GM21447 (cell line): ENCODE results near the gene PIK3C3.
"Not testable (repeated sequence)": the region's sequence is repeated elsewhere in the genome, so short reads cannot be mapped to it uniquely, and the experiment has no call there.

ENCODE experiments used
- ATAC-seq: cut with Tn5 transposase; IDR thresholded peaks from one replicate; pipeline ENCODE4 v1.9.1; 2021; ENCODE audit not compliant: unreplicated experiment

Gene PIK3C3

GRCh38 chr18:42068030-42068429 lies 113.0 kb downstream of the PIK3C3 start:
- no peak for ATAC-seq

GRCh38 chr18:42069036-42069435 lies 114.0 kb downstream of the PIK3C3 start:
- ATAC-seq = no peak

- no peak for ATAC-seq
These were observed 117.4 kb downstream of the PIK3C3 start for GRCh38 chr18:42072407-42072806.

- ATAC-seq = no peak
These were observed 119.7 kb downstream of the PIK3C3 start for GRCh38 chr18:42074704-42075103.

- no peak for ATAC-seq
These were observed 123.7 kb downstream of the PIK3C3 start for GRCh38 chr18:42078711-42079110.

GRCh38 chr18:42080340-42080739 lies 125.3 kb downstream of the PIK3C3 start:
- ATAC-seq = no peak

- ATAC-seq = no peak
These were observed 127.6 kb downstream of the PIK3C3 start for GRCh38 chr18:42082415-42083234.

- no peak for ATAC-seq
These were observed 131.3 kb downstream of the PIK3C3 start for GRCh38 chr18:42086288-42086687.

GRCh38 chr18:42087235-42087634 lies 132.2 kb downstream of the PIK3C3 start:
- ATAC-seq = no peak

GRCh38 chr18:42087876-42088275 lies 132.8 kb downstream of the PIK3C3 start:
- no peak for ATAC-seq

- ATAC-seq = no peak
These were observed 137.8 kb downstream of the PIK3C3 start for GRCh38 chr18:42092848-42093247.

- no peak for ATAC-seq
These were observed 139.8 kb downstream of the PIK3C3 start for GRCh38 chr18:42094875-42095274.

GRCh38 chr18:42095732-42096377 lies 140.8 kb downstream of the PIK3C3 start:
- no peak for ATAC-seq

- no peak for ATAC-seq
These were observed 145.2 kb downstream of the PIK3C3 start for GRCh38 chr18:42100248-42100647.

GRCh38 chr18:42100911-42101310 lies 145.9 kb downstream of the PIK3C3 start:
- no peak for ATAC-seq

GRCh38 chr18:42105394-42105793 lies 150.4 kb downstream of the PIK3C3 start:
- no peak for ATAC-seq

- ATAC-seq = no peak
These were observed 151.8 kb downstream of the PIK3C3 start for GRCh38 chr18:42106784-42107183.

GRCh38 chr18:42107287-42107686 lies 152.3 kb downstream of the PIK3C3 start:
- ATAC-seq = no peak

GRCh38 chr18:42107691-42108450 lies 152.8 kb downstream of the PIK3C3 start:
- no peak for ATAC-seq

GRCh38 chr18:42112147-42112546 lies 157.1 kb downstream of the PIK3C3 start:
- ATAC-seq = not testable (repeated sequence)

GRCh38 chr18:42112657-42113420 lies 157.8 kb downstream of the PIK3C3 start:
- ATAC-seq = no peak
